Neural crest cell (in vitro differentiated cells): ENCODE results near the gene TECRL. TPM values are rescaled to one million over a fixed set of nuclear protein-coding genes. Genes with fewer than 3 reads are reported as not detected.

Experiments used
- DNase-seq: peaks from one replicate; pipeline ENCODE4 v3.0.0; 2021; ENCODE audit warnings: low read depth, mixed read lengths, low spot score
- H3K27ac Mint-ChIP-seq: one replicate; pipeline ENCODE4 v1.8.0; 2021; ENCODE audit warnings: mild to moderate bottlenecking, mixed read lengths; ENCODE audit not compliant: unreplicated experiment
- H3K27me3 Mint-ChIP-seq: 2 replicates; pipeline ENCODE4 v1.8.0; 2021; ENCODE audit warnings: low read depth, mild to moderate bottlenecking, mixed read lengths
- H3K36me3 Mint-ChIP-seq: 2 replicates; pipeline ENCODE4 v1.8.0; 2021; ENCODE audit warnings: low read depth, mild to moderate bottlenecking, mixed read lengths
- H3K4me1 Mint-ChIP-seq: 2 replicates; pipeline ENCODE4 v1.8.0; 2021; ENCODE audit warnings: mixed read lengths
- H3K4me3 Mint-ChIP-seq: one replicate; pipeline ENCODE4 v1.8.0; 2021; ENCODE audit warnings: mild to moderate bottlenecking, mixed read lengths
- H3K9me3 Mint-ChIP-seq: 2 replicates; pipeline ENCODE4 v1.8.0; 2021; ENCODE audit warnings: mixed read lengths
- CTCF ChIP-seq: fragments of 200-600 bp; sonication (generic); conservative IDR thresholded peaks from 2 replicates; pipeline ENCODE4 v1.5.0; 2021; ENCODE audit warnings: antibody characterized with exemption, mild to moderate bottlenecking
- long read RNA-seq: library from polyadenylated mRNA; unstranded; transcript quantifications from one replicate; pipeline ENCODE4 v2.0.0, GENCODE V29; 2020
- total RNA-seq: library from RNA; stranded (reverse); gene quantifications from 2 replicates; pipeline ENCODE4 v1.2.1, GENCODE V29; 2021

Gene TECRL, protein sequence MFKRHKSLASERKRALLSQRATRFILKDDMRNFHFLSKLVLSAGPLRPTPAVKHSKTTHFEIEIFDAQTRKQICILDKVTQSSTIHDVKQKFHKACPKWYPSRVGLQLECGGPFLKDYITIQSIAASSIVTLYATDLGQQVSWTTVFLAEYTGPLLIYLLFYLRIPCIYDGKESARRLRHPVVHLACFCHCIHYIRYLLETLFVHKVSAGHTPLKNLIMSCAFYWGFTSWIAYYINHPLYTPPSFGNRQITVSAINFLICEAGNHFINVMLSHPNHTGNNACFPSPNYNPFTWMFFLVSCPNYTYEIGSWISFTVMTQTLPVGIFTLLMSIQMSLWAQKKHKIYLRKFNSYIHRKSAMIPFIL
- total RNA-seq = not detected in 2 replicates
- long read RNA-seq = 0 reads

GRCh38 chr4:64409300-64409699 lies at the start of gene TECRL:
TSS of gene TECRL (minus strand) at chr4:64409450. CDS start at chr4:64409351, 99 bp downstream.
- peak within 1 kb of the TSS; percentile 51 for H3K27ac Mint-ChIP-seq
- H3K9me3 Mint-ChIP-seq = no peaks in the 10 kb centered on the region
- H3K27me3 Mint-ChIP-seq = no peaks in the 10 kb centered on the region
- H3K4me1 Mint-ChIP-seq = no peaks in the 10 kb centered on the region
- no peak for DNase-seq
- H3K36me3 Mint-ChIP-seq = no peaks in the 10 kb centered on the region
- TF ChIP-seq CTCF = no peak
- no peak within 1 kb of the TSS for H3K4me3 Mint-ChIP-seq

GRCh38 chr4:64432674-64433073 lies 23.4 kb upstream of the TECRL start:
- peaks cover 4% of the 10 kb centered on the region for H3K36me3 Mint-ChIP-seq

GRCh38 chr4:64430933-64431332 lies 21.7 kb upstream of the TECRL start:
- peaks cover 4% of the 10 kb centered on the region for H3K36me3 Mint-ChIP-seq
- no peaks in the 10 kb centered on the region for H3K4me1 Mint-ChIP-seq
- H3K27ac Mint-ChIP-seq = no peak overlapping the region

More at GRCh38 chr4:64432674-64433073, 23.4 kb upstream of the TECRL start:
- Mint-ChIP-seq H3K4me3 (no peak overlapping the region), H3K27ac (no peak overlapping the region), H3K4me1 (no peaks in the 10 kb centered on the region), H3K27me3 (no peaks in the 10 kb centered on the region), H3K9me3 (peaks cover 16% of the 10 kb centered on the region)
- no peak for TF ChIP-seq CTCF
- DNase-seq = no peak

DNA sequence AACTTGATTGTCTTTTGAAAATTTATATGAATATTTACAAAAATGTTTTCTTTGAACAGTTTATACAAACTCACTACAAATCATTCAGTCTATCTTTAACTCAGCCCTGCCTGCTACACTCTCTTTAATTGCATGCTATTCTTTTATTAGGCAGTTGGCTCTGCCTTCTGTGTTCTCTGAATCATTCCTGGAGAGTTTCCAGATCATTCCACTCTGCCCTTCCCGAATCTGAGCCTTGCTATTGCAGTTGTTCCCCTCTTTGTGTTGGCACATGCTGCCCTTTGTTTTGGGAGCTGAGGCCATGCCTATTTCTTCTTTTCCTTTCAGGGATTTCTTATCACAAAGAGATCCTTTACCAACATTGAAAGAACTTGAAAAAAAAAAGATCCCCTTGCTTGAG lies 8.7 kb upstream of the TECRL start:
- no peaks in the 10 kb centered on the region for H3K27me3 Mint-ChIP-seq

More at GRCh38 chr4:64430933-64431332, 21.7 kb upstream of the TECRL start:
- no peak for TF ChIP-seq CTCF
- Mint-ChIP-seq H3K27me3 (no peaks in the 10 kb centered on the region), H3K4me3 (no peak overlapping the region), H3K9me3 (peaks cover 15% of the 10 kb centered on the region)
- no peak for DNase-seq

DNA sequence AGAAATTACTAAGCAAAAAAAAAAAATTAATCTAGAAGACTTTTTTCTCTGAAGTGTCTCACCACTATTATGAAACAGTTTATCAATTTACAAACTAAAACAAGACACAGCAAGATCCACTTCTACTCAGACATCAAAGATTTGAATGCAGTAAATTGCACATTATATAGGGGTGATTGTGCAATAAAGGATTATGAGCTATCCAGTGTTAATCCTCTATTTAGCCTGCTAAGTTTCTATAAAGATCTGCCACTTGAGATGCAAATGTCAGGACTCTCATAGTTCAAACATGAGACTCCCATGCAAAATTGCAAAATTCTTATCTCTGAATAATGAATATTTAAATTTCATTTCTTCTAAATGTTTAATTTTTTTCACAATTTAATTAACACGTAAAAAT lies 2.2 kb downstream of the TECRL start:
- Mint-ChIP-seq H3K4me1 (no peaks in the 10 kb centered on the region), H3K9me3 (no peaks in the 10 kb centered on the region), H3K36me3 (no peaks in the 10 kb centered on the region), H3K27me3 (no peaks in the 10 kb centered on the region), H3K27ac (no peak overlapping the region), H3K4me3 (no peak overlapping the region)
- no peak for DNase-seq
- TF ChIP-seq CTCF = no peak

More for the DNA sequence above, 8.7 kb upstream of the TECRL start:
- Mint-ChIP-seq H3K4me1 (peaks cover 11% of the 10 kb centered on the region), H3K9me3 (peaks cover 2% of the 10 kb centered on the region), H3K4me3 (no peak overlapping the region), H3K27ac (peak overlapping the region; percentile 69), H3K36me3 (no peaks in the 10 kb centered on the region)
- TF ChIP-seq CTCF = no peak
- no peak for DNase-seq
